Stimulated activated CD8-positive, alpha-beta memory T cell treated with anti-CD3 and anti-CD28 coated beads, Interleukin-4, amount 100 ng/mL, for 1 hour (primary cell): ENCODE data around the gene DENND6A.

Experiments
- DNase-seq, 2 donors: peaks; one replicate each; pipeline ENCODE4 v3.0.0-alpha.2; 2020; ENCODE audit warnings: low read depth in 2 of 2, low spot score in 1 of 2

DENND6A gene

DNA sequence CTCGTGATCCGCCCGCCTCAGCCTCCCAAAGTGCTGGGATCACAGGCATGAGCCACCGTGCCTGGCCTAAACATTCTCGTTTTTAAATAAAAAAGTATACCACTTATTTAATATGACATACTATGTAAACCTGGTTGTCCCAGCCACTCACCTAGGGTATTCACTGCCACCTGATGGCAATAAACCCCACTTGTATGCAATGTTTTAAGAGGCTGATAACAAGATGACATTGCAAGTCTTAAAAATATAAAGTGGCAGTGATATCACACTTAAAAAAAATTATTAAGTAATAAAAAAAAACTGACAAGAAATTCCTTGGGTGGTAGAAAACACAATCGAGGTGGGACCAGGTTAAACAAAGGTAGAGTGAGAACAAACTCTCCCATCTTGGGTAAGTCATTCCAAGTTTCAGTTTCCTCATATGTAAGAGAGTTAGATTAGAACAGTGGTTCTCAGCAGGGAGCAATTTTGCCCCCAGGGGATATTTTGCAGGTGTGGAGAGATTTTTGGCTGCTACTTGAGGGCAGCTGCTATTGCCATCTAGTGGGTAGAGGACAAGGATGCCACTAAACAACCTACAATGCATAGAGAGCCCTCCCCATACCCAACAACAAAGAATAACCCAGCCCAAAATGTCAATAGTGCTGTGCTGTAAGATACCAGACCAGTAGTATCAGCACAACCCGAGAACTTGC lies 110.3 kb downstream of the DENND6A start:
- no peak for DNase-seq

DNA sequence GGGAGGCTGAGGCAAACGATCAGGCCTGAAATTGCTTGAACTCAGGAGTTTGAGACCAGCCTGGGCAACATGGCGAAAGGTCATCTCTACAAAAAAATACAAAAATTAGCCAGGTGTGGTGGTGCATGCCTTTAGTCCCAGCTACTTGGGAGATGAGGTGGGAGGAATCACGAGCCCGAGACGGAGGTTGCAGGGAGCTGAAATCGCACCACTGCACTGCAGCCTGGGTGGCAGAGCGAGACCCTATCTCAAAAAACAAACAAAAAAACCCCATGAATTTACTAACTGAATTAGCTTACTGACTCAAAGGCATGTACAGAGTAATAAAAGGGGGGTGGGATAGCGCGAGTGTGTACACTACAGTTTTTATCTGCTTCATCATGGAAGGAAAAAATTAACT lies 115.1 kb downstream of the DENND6A start:
- no peak for DNase-seq

DNA sequence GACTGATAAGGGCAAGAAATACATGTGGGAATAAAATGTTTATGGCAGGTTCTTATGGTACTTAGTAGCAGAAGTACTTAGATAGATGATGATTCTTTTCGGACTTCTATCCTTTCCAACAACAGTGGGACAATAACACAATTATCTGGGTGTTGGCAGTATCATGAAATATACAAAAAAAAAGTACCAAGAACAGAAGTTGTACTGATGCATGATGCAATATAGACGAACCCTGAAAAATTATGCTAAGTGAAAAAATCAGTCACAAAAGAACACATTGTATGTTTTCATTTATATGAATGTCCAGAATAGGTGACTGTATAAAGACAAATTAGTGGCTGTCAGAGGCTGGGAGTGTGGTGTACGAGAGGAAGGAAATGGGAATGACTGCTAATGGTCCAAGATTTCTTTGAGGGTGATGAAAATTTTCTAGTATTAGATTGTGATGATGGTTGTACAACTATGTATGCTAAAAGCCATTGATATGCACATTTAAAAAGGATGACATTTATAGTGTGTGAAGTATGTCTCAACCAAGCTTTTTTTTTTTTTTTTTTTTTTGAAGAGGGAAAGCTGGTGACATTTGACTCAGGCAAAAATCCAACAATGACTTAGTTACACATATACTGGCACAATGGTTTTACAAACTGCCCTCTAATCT lies 116.8 kb downstream of the DENND6A start:
- DNase-seq = no peak
